GM19324 (cell line): ENCODE results near the gene ZNF746.
"Not testable (repeated sequence)": the region's sequence is repeated elsewhere in the genome, so short reads cannot be mapped to it uniquely, and the experiment has no call there.

Experiments
- ATAC-seq: cut with Tn5 transposase; IDR thresholded peaks from one replicate; pipeline ENCODE4 v1.9.1; 2021; ENCODE audit warnings: mild to moderate bottlenecking, moderate library complexity; ENCODE audit not compliant: unreplicated experiment, low FRiP score

ZNF746 gene

GRCh38 chr7:149460493-149461277 is 36.9 kb downstream of the ZNF746 start, which contains the start of gene ZNF777:
ZNF777 (minus strand) TSS chr7:149461062; CDS start chr7:149456022, 5,040 bp downstream.
- ATAC-seq = peak; percentile 96

GRCh38 chr7:149459540-149460452 is 37.8 kb downstream of the ZNF746 start:
- ATAC-seq = peak; percentile 45

GRCh38 chr7:149459201-149459539 is 38.4 kb downstream of the ZNF746 start:
- no peak for ATAC-seq

- no peak for ATAC-seq
Measured at GRCh38 chr7:149458235-149458634, 39.4 kb downstream of the ZNF746 start.

GRCh38 chr7:149457766-149458165 is 39.8 kb downstream of the ZNF746 start:
- no peak for ATAC-seq

- ATAC-seq = no peak
Measured at GRCh38 chr7:149456506-149457421, 40.8 kb downstream of the ZNF746 start.

- no peak for ATAC-seq
Measured at GRCh38 chr7:149455175-149455950, 42.2 kb downstream of the ZNF746 start.

- no peak for ATAC-seq
Measured at GRCh38 chr7:149454750-149455149, 42.9 kb downstream of the ZNF746 start.

- no peak for ATAC-seq
Measured at GRCh38 chr7:149454006-149454405, 43.6 kb downstream of the ZNF746 start.

- ATAC-seq = no peak
Measured at GRCh38 chr7:149450821-149451220, 46.8 kb downstream of the ZNF746 start.

GRCh38 chr7:149449897-149450296 is 47.7 kb downstream of the ZNF746 start:
- no peak for ATAC-seq

GRCh38 chr7:149448961-149449360 is 48.6 kb downstream of the ZNF746 start:
- ATAC-seq = no peak

- not testable (repeated sequence) for ATAC-seq
Measured at GRCh38 chr7:149446026-149446425, 51.6 kb downstream of the ZNF746 start.

- no peak for ATAC-seq
Measured at GRCh38 chr7:149444287-149444686, 53.3 kb downstream of the ZNF746 start.

GRCh38 chr7:149443523-149443922 is 54.1 kb downstream of the ZNF746 start:
- no peak for ATAC-seq

- ATAC-seq = no peak
Measured at GRCh38 chr7:149442924-149443323, 54.7 kb downstream of the ZNF746 start.

GRCh38 chr7:149440222-149440621 is 57.4 kb downstream of the ZNF746 start:
- no peak for ATAC-seq

GRCh38 chr7:149436358-149436757 is 61.3 kb downstream of the ZNF746 start:
- ATAC-seq = no peak

GRCh38 chr7:149433124-149433523 is 64.5 kb downstream of the ZNF746 start:
- ATAC-seq = no peak
